Spleen (tissue), 7 donors: Measurements from ENCODE around the gene DNAJC3.

Experiments used
- CTCF ChIP-seq, 11 experiments: fragments of 200-600 bp in 7 of 11; fragments of 450-650 bp in 4 of 11; sonication (generic) in 4 of 11; IDR thresholded peaks in 8 of 11; conservative IDR thresholded peaks in 3 of 11; 1 replicate in 7 of 11; 2 replicates in 4 of 11; pipeline versions ENCODE4 v1.4.0 to v1.8.0; 2016 to 2021; ENCODE audit warnings: antibody characterized with exemption in 11 of 11, inconsistent platforms in 4 of 11, mild to moderate bottlenecking in 1 of 11
- POLR2AphosphoS5 ChIP-seq, 3 donors: sonication (generic); formaldehyde crosslinking; IDR thresholded peaks; one replicate each; pipeline ENCODE4 v1.5.1; 2017; ENCODE audit warnings: antibody characterized with exemption in 3 of 3
- donor health status: DM: no; HTN: no; CAD: no; lungs with moderate emphysema.
- donor health status: DM: no; HTN: no; CAD: no.
- donor health status: DM: no; HTN: no; CAD: no.

DNA sequence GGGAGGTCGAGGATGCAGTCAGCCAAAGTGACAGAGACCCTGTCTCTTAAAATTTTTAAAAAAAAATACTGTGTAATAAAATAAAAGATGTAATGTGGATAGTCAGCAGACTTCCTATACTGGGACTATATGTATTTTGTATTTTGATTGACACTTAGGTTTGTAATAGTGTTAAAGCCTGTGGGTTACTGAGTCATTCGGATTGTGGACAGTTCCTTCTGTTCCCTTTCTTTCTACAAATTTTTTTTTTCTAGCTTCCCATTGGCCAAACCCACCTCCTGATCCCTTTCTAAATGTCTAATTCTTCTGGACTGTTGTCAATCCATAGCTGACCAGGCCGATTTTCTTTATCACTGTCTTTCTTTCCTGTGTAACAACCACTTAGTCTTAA, 108.0 kb downstream of the DNAJC3 start:
- no peak for TF ChIP-seq CTCF (IDR thresholded peaks at IDR 0.05 in 8 of 11, conservative IDR thresholded peaks at IDR 0.05 in 3 of 11)
- no peak for TF ChIP-seq POLR2AphosphoS5 (IDR thresholded peaks at IDR 0.05)
